ENCODE data around the gene KCNMA1.

Gene KCNMA1

DNA sequence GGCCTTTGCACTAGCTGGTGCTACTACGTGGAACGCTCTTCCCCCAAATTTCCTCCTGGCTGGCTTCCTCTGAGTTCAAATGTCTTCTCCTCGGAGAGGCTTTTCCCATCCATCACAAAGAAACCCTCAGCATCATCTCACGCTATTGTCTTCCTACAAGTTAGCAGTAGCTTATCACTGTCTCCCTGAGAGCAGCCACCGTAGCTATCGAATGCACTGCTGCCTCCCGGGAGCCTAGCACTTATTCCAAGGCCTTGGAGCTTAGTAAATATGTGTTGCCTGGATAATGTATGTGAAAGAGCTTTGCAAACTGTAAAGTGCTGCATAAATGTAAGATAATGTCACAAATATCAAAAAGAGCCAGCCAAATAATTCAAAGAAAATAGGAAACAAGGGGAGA is 124.4 kb downstream of the KCNMA1 start:
- H3K4me3 ChIP-seq (ENCODE audit: low read length) = no peak overlapping the region
- TF ChIP-seq, protein P1, sequence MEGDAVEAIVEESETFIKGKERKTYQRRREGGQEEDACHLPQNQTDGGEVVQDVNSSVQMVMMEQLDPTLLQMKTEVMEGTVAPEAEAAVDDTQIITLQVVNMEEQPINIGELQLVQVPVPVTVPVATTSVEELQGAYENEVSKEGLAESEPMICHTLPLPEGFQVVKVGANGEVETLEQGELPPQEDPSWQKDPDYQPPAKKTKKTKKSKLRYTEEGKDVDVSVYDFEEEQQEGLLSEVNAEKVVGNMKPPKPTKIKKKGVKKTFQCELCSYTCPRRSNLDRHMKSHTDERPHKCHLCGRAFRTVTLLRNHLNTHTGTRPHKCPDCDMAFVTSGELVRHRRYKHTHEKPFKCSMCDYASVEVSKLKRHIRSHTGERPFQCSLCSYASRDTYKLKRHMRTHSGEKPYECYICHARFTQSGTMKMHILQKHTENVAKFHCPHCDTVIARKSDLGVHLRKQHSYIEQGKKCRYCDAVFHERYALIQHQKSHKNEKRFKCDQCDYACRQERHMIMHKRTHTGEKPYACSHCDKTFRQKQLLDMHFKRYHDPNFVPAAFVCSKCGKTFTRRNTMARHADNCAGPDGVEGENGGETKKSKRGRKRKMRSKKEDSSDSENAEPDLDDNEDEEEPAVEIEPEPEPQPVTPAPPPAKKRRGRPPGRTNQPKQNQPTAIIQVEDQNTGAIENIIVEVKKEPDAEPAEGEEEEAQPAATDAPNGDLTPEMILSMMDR (conservative IDR thresholded peaks at IDR 0.05; ENCODE audit: low read depth, low read length) = no peak
- no peak for DNase-seq (ENCODE audit: low read depth)

DNA sequence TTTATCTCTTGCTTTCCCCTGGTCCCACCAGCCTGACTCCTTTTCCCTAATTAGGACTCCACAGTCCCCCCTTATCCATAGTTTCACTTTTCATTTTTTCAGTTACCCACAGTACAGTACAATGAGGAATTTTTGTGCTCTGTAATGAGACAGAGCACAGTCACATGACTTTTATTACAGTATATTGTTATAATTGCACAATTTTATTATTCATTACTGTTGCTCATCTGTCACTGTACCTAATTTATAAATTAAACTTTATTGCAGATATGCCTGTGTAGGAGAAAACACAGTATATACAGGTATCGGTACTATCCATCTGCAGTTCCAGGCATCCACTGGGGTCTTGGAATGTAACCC is 125.4 kb downstream of the KCNMA1 start:
- no peak overlapping the region for H3K4me3 ChIP-seq (ENCODE audit: low read length)
- TF ChIP-seq, protein P1 (conservative IDR thresholded peaks at IDR 0.05; ENCODE audit: low read depth, low read length) = no peak
- no peak for DNase-seq (ENCODE audit: low read depth)

DNA sequence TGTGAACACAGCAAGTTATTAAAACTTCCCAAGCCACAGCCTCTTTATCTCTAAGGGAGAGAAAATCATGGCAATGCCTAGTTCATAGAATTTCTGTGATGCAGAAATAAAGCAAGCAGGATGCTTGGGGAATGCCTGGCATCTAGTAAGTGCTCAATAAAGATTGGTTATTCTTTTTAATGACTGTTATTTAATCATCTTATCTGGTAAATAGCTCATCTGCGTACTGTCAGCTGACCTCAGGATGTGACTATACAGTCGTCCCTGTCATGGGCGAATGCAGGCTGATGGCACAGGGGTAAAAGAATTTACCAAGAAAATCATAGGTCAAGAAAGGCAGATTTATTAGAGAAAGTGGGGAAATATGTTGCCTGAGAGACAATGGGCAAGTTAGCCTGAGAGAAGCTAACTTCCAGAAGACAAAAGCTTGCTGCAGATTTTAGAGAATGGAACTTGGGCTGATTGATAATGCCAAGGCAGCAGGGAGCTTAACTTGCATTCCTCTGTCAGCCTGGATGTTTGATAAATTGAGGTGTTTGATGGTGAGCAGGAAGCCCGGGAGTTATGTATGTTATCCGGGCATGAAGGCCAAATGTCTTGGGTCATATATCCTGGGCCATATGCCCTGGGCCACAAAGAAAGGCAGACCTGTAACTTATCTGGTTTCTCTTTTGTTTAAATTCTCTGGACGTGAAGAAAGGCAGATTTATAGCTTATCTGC is 126.0 kb downstream of the KCNMA1 start:
- TF ChIP-seq, protein P1 (conservative IDR thresholded peaks at IDR 0.05; ENCODE audit: low read depth, low read length) = no peak
- H3K4me3 ChIP-seq (ENCODE audit: low read length) = no peak overlapping the region
- DNase-seq (ENCODE audit: low read depth) = no peak

DNA sequence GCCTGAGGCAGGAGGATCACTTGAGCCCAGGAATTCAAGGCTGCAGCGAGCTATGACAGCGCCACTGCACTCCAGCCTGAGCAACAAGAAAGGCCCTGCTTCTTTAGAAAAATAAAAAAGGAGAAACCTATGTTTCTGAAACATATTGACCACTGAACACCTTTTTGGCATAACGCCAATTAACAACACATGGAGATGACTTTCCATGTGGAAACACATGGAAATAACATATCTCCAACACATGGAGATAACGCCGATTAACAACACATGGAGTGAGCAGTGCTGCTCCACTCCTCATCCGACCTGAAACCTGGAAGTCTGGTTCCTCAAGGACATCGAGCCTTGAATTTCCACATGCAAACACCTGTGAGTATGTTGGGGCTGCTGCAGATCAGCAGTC is 126.9 kb downstream of the KCNMA1 start:
- TF ChIP-seq, protein P1 (conservative IDR thresholded peaks at IDR 0.05; ENCODE audit: low read depth, low read length) = no peak
- DNase-seq (ENCODE audit: low read depth) = no peak
- H3K4me3 ChIP-seq (ENCODE audit: low read length) = no peak overlapping the region

DNA sequence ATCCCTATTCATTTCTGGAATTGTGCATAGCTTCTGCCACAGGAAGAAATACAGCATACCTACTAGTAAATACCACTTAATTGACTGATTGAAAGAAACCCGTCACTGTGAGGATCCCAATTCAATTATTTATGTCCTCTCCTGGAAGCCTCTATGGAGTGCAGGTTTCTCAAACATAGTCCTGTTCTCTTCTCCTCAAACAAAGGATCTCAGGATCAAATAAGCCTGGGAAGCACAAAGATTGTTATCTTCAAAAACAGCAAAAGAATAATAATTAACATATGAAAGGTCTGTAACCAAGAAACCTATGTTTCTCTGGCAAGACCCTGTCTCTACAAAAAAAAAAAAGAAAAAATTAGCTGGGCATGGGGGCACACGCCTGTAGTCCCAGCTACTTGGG is 127.3 kb downstream of the KCNMA1 start:
- TF ChIP-seq, protein P1 (conservative IDR thresholded peaks at IDR 0.05; ENCODE audit: low read depth, low read length) = no peak

DNA sequence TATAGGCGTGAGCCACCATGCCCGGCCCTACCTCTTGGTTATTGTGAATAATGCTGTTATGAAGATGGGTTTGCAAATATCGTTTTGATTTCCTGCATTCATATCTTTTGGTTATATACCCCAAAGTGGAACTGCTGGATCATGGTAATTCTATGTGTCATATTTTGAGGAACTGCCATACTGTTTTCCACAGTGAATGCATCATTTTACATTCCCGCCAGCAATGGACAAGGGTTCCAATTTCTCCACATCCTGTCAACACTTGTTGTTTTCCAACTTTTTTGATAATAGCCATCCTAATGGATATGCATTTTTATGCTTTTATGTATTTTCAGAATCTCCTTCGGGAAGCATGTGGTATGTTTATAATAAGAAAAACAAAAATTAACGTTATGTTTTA is 128.2 kb downstream of the KCNMA1 start:
- no peak overlapping the region for H3K4me3 ChIP-seq (ENCODE audit: low read length)
- DNase-seq (ENCODE audit: low read depth) = no peak
- TF ChIP-seq, protein P1 (conservative IDR thresholded peaks at IDR 0.05; ENCODE audit: low read depth, low read length) = no peak

More for the DNA sequence above, 127.3 kb downstream of the KCNMA1 start:
- no peak for DNase-seq (ENCODE audit: low read depth)
- no peak overlapping the region for H3K4me3 ChIP-seq (ENCODE audit: low read length)

DNA sequence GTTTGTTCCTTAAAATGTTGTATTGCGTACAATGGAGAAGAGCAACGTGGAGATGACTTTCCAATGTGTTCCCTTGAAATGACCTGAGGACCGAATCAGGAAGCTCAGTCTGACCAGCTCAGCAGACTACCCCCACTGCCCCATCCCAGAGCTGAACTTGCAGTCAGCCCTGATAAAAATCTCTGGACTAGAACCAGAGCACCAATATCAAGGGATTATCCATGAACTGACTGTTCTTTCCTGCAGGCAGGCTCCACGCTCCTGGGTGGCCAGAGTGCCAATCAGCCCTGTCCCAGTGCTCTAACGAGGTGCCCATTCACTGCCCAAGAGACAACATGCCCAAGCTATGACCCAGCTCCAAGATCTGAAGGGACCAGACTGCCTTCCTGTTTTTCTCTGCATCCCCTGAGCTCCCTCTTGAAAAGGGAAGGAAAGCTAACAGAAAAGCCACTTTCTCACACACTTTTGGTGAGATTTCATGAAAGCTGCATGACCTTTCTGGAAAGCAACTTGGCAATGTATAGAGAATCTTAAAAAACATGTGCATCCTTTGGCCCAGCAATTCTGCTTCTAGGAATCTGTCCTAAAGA is 130.2 kb downstream of the KCNMA1 start:
- no peak overlapping the region for H3K4me3 ChIP-seq (ENCODE audit: low read length)
- DNase-seq (ENCODE audit: low read depth) = no peak
- TF ChIP-seq, protein P1 (conservative IDR thresholded peaks at IDR 0.05; ENCODE audit: low read depth, low read length) = no peak

All from retinal pigment epithelial cell (primary cell).